Pancreas (tissue), 10 donors: ENCODE data around the gene POTEC. TPM values are rescaled to one million over a fixed set of nuclear protein-coding genes. Genes with fewer than 3 reads are reported as not detected.
"Not testable (repeated sequence)": the region's sequence is repeated elsewhere in the genome, so short reads cannot be mapped to it uniquely, and the experiment has no call there.

Source experiments
- ATAC-seq, 4 donors: fragments of 200-7000 bp; cut with Tn5 transposase; one replicate each; pipeline versions ENCODE4 v1.8.0 to v1.9.1; 2020; ENCODE audit warnings: mild to moderate bottlenecking in 4 of 4, moderate library complexity in 4 of 4
- DNase-seq, 6 donors: peaks; one replicate each; pipeline ENCODE4 v3.0.0-alpha.2; 2020
- FAIRE-seq: peaks from 2 replicates; lab custom pipeline; 2012; peaks lifted over from hg19 to GRCh38; lab: Jason Lieb, UNC
- H3K27ac ChIP-seq, 4 donors: fragments of 200-600 bp; sonication (generic); 1 replicate in 3 of 4; 2 replicates in 1 of 4; pipeline versions ENCODE4 v1.5.0 to v1.8.0; 2020
- H3K27me3 ChIP-seq, 4 donors: fragments of 200-600 bp; one replicate each; pipeline ENCODE4 v1.8.0; 2021
- H3K36me3 ChIP-seq, 3 donors: fragments of 200-600 bp; sonication (generic) in 1 of 3; one replicate each; pipeline versions ENCODE4 v1.5.0 to v1.8.0; 2020 to 2021
- H3K4me1 ChIP-seq, 3 donors: fragments of 200-600 bp; one replicate each; pipeline ENCODE4 v1.8.0; 2021
- H3K4me3 ChIP-seq, 4 donors: fragments of 200-600 bp; sonication (generic) in 2 of 4; one replicate each; pipeline versions ENCODE4 v1.5.0 to v1.8.0; 2020 to 2021
- H3K9me3 ChIP-seq, 4 donors: fragments of 200-600 bp; one replicate each; pipeline ENCODE4 v1.8.0; 2021
- WGBS, 2 donors: extraction: QIAGEN DNeasy Blood & Tissue Kit; methylation state at CpG; one replicate each; pipeline ENCODE4 v1.1.7; 2013; 5-methylcytosine and 5-hydroxymethylcytosine counted together
- intact Hi-C, 3 donors: fragments of 100-400 bp; cut with DNase I; formaldehyde crosslinking; loops; one replicate each; pipeline versions ENCODE4 v1.11.1 to v1.14.2; 2022
- polyA plus RNA-seq, 2 donors: library from polyadenylated mRNA; stranded (reverse); fragments of 200-250 nt; gene quantifications; one replicate each; pipeline ENCODE4 v1.2.3, GENCODE V29; 2013
- total RNA-seq, 6 donors: library from RNA; stranded (reverse); fragmentation: NEBNext Ultra II Directional in 4 of 6; extraction: Animal tissue kit (Norgen Biotek cat#: 25700) in 4 of 6; gene quantifications; one replicate each; pipeline versions ENCODE4 v1.2.1 to v1.2.4, GENCODE V29; 2021 to 2023
- donor health status: healthy with polysubstance abuse.
- donor health status: DM: no; HTN: no; CAD: no; lungs with moderate emphysema.
- donor health status: DM: no; HTN: no; CAD: no.
- donor health status: control.
- donor health status: control.
- donor health status: Bipolar disorder and iron deficiency.
- donor health status: DM: yes; HTN: yes; CAD: no.
- donor health status: DM: no; HTN: no; CAD: no.
- donor health status: DM: no; HTN: no; CAD: no.
- donor health status: DM: yes; HTN: yes; CAD: no.

Gene POTEC
- total and polyA plus RNA-seq, 8 donors = 0.04 to 0.32 (median 0.32) TPM; not detected in 5

GRCh38 chr18:14475520-14475919, 67.9 kb downstream of the POTEC start:
- FAIRE-seq, H3K9me3 ChIP-seq, H3K36me3 ChIP-seq, ATAC-seq, H3K4me1 ChIP-seq, intact Hi-C loops, H3K27ac ChIP-seq, H3K27me3 ChIP-seq, H3K4me3 ChIP-seq: not testable (repeated sequence)
- 91 to 92% methylated on average over 15 of the region's 15 CpGs for WGBS, 2 donors
- DNase-seq = peak in 1 of 6 donors; percentile 44

DNA sequence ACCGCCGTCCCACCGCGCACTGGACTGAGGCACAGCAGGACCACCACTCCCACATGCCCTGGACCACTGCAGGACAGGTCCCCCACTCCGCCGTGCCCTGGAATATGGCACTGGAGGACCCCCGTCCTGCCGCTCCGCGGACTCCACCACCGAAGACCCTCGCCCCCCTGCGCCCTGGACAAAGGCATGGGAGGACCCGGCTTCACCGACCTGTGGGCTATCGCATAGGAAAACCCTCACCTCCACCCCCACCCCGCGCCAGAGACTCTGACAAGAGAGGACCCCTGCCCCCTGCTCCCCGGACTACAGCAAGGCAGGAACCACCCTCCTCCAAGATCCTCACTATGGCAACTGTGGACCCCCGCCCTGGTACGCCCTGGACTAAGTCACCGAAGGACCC, 68.6 kb downstream of the POTEC start:
- H3K9me3 ChIP-seq, FAIRE-seq, intact Hi-C loops, ATAC-seq, H3K4me3 ChIP-seq, H3K27ac ChIP-seq, H3K27me3 ChIP-seq, H3K4me1 ChIP-seq, H3K36me3 ChIP-seq: not testable (repeated sequence)
- peak in 1 of 6 donors; percentile 52 for DNase-seq
- 85 to 93% methylated on average over 8 to 18 of the region's 22 CpGs for WGBS, 2 donors

DNA sequence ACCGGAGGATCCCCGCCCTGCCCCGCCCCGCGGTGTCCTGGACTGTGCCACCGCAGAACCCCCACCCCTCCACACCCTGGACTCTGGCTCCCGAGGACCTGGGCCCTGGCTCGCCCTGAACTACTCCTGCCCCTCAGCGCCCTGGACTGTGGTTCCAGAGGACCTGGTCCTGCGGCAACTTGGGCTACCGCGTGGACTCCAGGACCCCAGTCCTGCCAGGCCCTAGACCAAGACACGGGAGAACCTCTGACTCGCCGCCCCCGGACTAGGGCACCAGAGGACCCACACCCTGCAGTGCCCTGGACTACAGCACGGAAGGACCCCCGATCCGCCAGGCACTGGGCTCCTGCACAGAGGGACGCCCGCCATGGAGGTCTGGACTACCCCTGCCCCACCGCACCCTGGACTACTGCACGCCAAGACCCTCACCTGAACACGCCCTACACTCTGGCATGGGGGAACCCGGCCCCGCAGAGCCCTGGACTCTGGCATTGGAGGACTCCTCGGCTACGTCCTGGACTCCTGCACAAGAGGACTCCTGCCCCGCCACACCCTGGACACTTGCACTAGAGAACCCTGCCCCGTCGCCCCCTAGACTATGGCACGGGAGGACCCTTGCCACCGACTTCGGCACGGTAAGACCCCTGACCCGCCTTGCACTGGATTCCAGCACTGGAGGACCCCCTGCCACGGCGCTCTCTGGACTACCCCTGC, 69.2 kb downstream of the POTEC start:
- WGBS, 2 donors = 85 to 97% methylated on average over 24 to 36 of the region's 38 CpGs
- H3K9me3 ChIP-seq, H3K4me1 ChIP-seq, H3K27me3 ChIP-seq, FAIRE-seq, H3K27ac ChIP-seq, H3K4me3 ChIP-seq, ATAC-seq, intact Hi-C loops, H3K36me3 ChIP-seq: not testable (repeated sequence)
- DNase-seq = peak in 1 of 6 donors; percentile 49

DNA sequence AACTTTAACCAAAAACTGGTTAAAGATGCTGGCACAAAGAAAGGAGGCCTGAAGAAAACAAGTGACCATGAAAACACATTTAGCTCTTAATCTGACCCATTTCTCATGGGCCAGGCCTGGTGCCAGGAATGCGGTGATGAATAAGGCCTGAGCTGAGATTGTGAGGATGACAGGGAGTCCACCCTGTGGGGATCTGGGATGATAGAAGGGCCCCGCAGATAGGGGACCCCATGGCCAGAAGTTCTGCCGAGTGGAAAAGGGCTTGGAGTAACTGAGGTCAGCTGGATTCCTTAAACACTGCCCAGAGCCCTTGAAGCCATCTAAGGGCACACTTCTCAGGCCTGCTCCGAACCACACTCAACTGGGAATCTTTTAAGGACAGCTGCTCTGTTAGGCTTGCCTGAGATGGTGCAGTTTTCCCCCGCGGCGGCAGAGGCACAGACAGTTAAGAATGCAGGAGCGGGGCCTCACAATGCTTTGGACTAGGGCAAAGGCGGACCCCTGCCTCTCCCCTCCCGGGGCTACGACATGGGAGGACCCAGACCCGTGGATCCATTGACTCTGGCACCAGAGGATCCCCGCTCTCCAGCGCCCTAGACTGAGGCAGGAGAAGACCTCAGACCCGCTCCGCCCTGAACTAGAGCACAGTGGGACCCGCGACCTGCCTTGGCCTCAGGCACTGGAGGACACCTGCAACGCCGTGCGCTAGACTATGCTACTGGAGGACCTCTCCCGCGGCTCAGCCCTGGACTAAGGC, 70.0 kb downstream of the POTEC start:
- ATAC-seq, H3K4me1 ChIP-seq, intact Hi-C loops, H3K27me3 ChIP-seq, FAIRE-seq, H3K27ac ChIP-seq, H3K36me3 ChIP-seq, H3K4me3 ChIP-seq, H3K9me3 ChIP-seq: not testable (repeated sequence)
- DNase-seq = peak in 1 of 6 donors; percentile 46
- 84 to 90% methylated on average over 19 to 23 of the region's 23 CpGs for WGBS, 2 donors

DNA sequence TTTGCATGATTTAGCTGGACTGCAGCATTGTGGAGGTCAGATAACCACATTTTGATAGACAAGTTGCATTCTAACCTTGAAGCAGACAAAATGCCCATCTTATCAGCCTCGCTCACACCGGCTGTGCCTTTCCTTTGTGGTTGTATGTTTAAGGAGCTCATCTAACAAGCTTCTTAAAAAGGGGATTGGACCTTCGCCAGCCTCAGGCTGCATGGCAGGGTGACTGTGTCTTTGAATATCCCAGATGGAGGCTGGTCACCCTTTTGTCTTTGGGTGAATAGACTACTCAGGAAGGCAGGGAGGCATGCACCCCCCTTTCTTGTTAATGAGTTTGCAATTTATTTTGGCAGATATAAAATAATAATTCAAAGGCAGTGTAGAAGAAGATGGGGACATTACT, 72.1 kb downstream of the POTEC start:
- H3K27me3 ChIP-seq, FAIRE-seq, H3K27ac ChIP-seq, H3K9me3 ChIP-seq, ATAC-seq, H3K36me3 ChIP-seq, H3K4me1 ChIP-seq, intact Hi-C loops, DNase-seq, H3K4me3 ChIP-seq: not testable (repeated sequence)
- WGBS, 2 donors = 46 to 62% methylated on average over 3 of the region's 3 CpGs

GRCh38 chr18:14470446-14470845, 73.0 kb downstream of the POTEC start:
- DNase-seq, H3K27me3 ChIP-seq, intact Hi-C loops, H3K9me3 ChIP-seq, H3K36me3 ChIP-seq, FAIRE-seq, H3K27ac ChIP-seq, H3K4me3 ChIP-seq, ATAC-seq, H3K4me1 ChIP-seq: not testable (repeated sequence)
- WGBS, 2 donors = 57 to 68% methylated on average over 3 of the region's 3 CpGs

DNA sequence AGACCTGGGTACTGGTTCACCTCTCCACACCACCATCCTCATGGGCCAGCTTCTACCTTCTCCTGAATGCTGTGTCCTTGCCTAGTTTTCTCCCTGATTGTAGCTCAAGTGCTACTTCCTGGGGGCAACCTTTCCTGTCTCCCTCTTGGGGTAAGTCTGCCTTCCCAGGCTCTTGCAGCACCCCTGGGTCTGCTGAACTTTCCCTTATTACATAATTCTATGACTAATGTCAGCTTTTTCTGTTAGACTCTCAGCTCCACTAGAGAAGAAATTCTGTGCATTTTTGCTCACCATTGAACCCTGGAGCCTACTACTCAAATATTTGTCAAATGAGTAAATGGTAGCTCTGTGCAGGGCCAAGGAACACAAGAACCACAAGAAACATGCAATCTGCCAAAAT, 73.4 kb downstream of the POTEC start:
- ATAC-seq, DNase-seq, intact Hi-C loops, H3K36me3 ChIP-seq, H3K4me3 ChIP-seq, FAIRE-seq, H3K4me1 ChIP-seq, H3K27me3 ChIP-seq, H3K9me3 ChIP-seq, H3K27ac ChIP-seq: not testable (repeated sequence)

- 52 to 70% methylated on average over 1 of the region's 1 CpG for WGBS, 2 donors
- H3K27ac ChIP-seq, ATAC-seq, FAIRE-seq, H3K9me3 ChIP-seq, H3K4me3 ChIP-seq, DNase-seq, H3K4me1 ChIP-seq, intact Hi-C loops, H3K27me3 ChIP-seq, H3K36me3 ChIP-seq: not testable (repeated sequence)
Measured at GRCh38 chr18:14465989-14466388, 77.4 kb downstream of the POTEC start.

Other genes starting within 250 kb of the POTEC start
- gene ANKRD30B, start 204.6 kb upstream of the POTEC start, total RNA-seq = under 1 TPM in 4 of 6 donors, not detected in 2; 0.06 to 0.74 (median 0.25) TPM
- gene ANKRD30B, start 204.6 kb upstream of the POTEC start, polyA plus RNA-seq = 1 to 10 TPM in 1 of 2 donors, under 1 TPM in 1; 0.99 to 1.2 TPM